SK-N-MC (cell line): ENCODE measurements around the gene F2RL3.

ENCODE experiments used
- DNase-seq: peaks from one replicate; pipeline ENCODE4 v3.0.0-alpha.2; 2011; ENCODE audit warnings: low read depth, low spot score
- H3K27ac ChIP-seq: fragments of 200-600 bp; sonication (generic); 2 replicates; pipeline ENCODE4 v1.5.1; 2016; ENCODE audit warnings: mixed run types
- H3K36me3 ChIP-seq: fragments of 200-600 bp; sonication (generic); 2 replicates; pipeline ENCODE4 v1.6.1; 2017; ENCODE audit warnings: antibody characterized with exemption, low read length, mixed read lengths; ENCODE audit not compliant: insufficient read depth
- H3K4me3 ChIP-seq: fragments of 200-600 bp; sonication (generic); 2 replicates; pipeline ENCODE4 v1.5.1; 2016
- H3K9ac ChIP-seq: fragments of 200-600 bp; sonication (generic); 2 replicates; pipeline ENCODE4 v1.8.0; 2017; ENCODE audit warnings: mixed run types, mixed read lengths; ENCODE audit not compliant: insufficient read length
- H3K9me3 ChIP-seq: fragments of 200-600 bp; sonication (generic); 2 replicates; pipeline ENCODE4 v1.6.1; 2017; ENCODE audit warnings: low read depth, mild to moderate bottlenecking, antibody characterized with exemption, low read length, moderate library complexity, mixed read lengths
- EZH2 ChIP-seq: fragments of 200-600 bp; sonication (generic); IDR thresholded peaks from one replicate; pipeline ENCODE4 v1.6.1; 2017; ENCODE audit warnings: antibody characterized with exemption
- FOXP2 ChIP-seq: optimal IDR thresholded peaks from 2 replicates; pipeline ENCODE3; 2011; ENCODE audit warnings: mild to moderate bottlenecking, moderate library complexity; ENCODE audit not compliant: insufficient read depth; ENCODE audit errors: extremely low read length, control extremely low read depth
- POLR2AphosphoS5 ChIP-seq: IDR thresholded peaks from 2 replicates; pipeline ENCODE4 v1.6.1; 2012; ENCODE audit warnings: mild to moderate bottlenecking, low read depth, low read length, borderline replicate concordance

The F2RL3 gene

GRCh38 chr19:16920816-16921529 lies 32.2 kb downstream of the F2RL3 start:
- no peak overlapping the region for H3K4me3 ChIP-seq
- DNase-seq, result no peak
- H3K27ac ChIP-seq, result no peak overlapping the region
- H3K36me3 ChIP-seq, result no peaks in the 10 kb centered on the region
- TF ChIP-seq EZH2 (no peak), FOXP2 (no peak), POLR2AphosphoS5 (no peak)
- no peak overlapping the region for H3K9ac ChIP-seq
- H3K9me3 ChIP-seq, result no peaks in the 10 kb centered on the region

- Histone ChIP-seq H3K9me3 (no peaks in the 10 kb centered on the region), H3K4me3 (no peak overlapping the region), H3K9ac (no peak overlapping the region), H3K36me3 (no peaks in the 10 kb centered on the region), H3K27ac (no peak overlapping the region)
- DNase-seq, result no peak
- TF ChIP-seq EZH2 (no peak), FOXP2 (no peak)
Observed at GRCh38 chr19:16921766-16922591, 33.2 kb downstream of the F2RL3 start.

GRCh38 chr19:16922592-16922934 lies 33.8 kb downstream of the F2RL3 start:
- DNase-seq, result no peak
- TF ChIP-seq EZH2, result no peak
- no peak for TF ChIP-seq FOXP2
- no peak for TF ChIP-seq POLR2AphosphoS5
- Histone ChIP-seq H3K9me3 (no peaks in the 10 kb centered on the region), H3K27ac (no peak overlapping the region), H3K36me3 (no peaks in the 10 kb centered on the region), H3K9ac (no peak overlapping the region), H3K4me3 (no peak overlapping the region)

- TF ChIP-seq FOXP2 (no peak), POLR2AphosphoS5 (no peak), EZH2 (no peak)
- H3K27ac ChIP-seq, result no peak overlapping the region
- no peaks in the 10 kb centered on the region for H3K9me3 ChIP-seq
- DNase-seq, result no peak
- H3K9ac ChIP-seq, result no peak overlapping the region
- no peaks in the 10 kb centered on the region for H3K36me3 ChIP-seq
- H3K4me3 ChIP-seq, result no peak overlapping the region
Observed at GRCh38 chr19:16922949-16923348, 34.1 kb downstream of the F2RL3 start.

- Histone ChIP-seq H3K4me3 (no peak overlapping the region), H3K9me3 (no peaks in the 10 kb centered on the region), H3K9ac (no peak overlapping the region), H3K36me3 (no peaks in the 10 kb centered on the region), H3K27ac (no peak overlapping the region)
- TF ChIP-seq EZH2 (no peak), FOXP2 (no peak), POLR2AphosphoS5 (no peak)
- DNase-seq, result no peak
Observed at GRCh38 chr19:16927883-16928282, 39.1 kb downstream of the F2RL3 start.

GRCh38 chr19:16928351-16928750 lies 39.6 kb downstream of the F2RL3 start:
- Histone ChIP-seq H3K4me3 (no peak overlapping the region), H3K36me3 (no peaks in the 10 kb centered on the region), H3K27ac (no peak overlapping the region), H3K9ac (no peak overlapping the region), H3K9me3 (no peaks in the 10 kb centered on the region)
- DNase-seq, result no peak
- TF ChIP-seq FOXP2 (no peak), POLR2AphosphoS5 (no peak), EZH2 (no peak)

GRCh38 chr19:16928916-16929315 lies 40.1 kb downstream of the F2RL3 start:
- no peak for DNase-seq
- no peak overlapping the region for H3K9ac ChIP-seq
- no peak overlapping the region for H3K27ac ChIP-seq
- 0 out of 2 replicates have a peak, but pooled peaks cover 2% of the 10 kb centered on the region for H3K9me3 ChIP-seq
- H3K36me3 ChIP-seq, result no peaks in the 10 kb centered on the region
- no peak overlapping the region for H3K4me3 ChIP-seq
- TF ChIP-seq EZH2 (no peak), POLR2AphosphoS5 (no peak), FOXP2 (no peak)

GRCh38 chr19:16930753-16931152 lies 42.0 kb downstream of the F2RL3 start:
- no peak overlapping the region for H3K27ac ChIP-seq
- 0 out of 2 replicates have a peak, but pooled peaks cover 11% of the 10 kb centered on the region for H3K9me3 ChIP-seq
- H3K4me3 ChIP-seq, result no peak overlapping the region
- no peaks in the 10 kb centered on the region for H3K36me3 ChIP-seq
- TF ChIP-seq POLR2AphosphoS5 (no peak), FOXP2 (no peak), EZH2 (no peak)
- no peak overlapping the region for H3K9ac ChIP-seq
- DNase-seq, result no peak
